ENCODE data around the gene TFPI2. TPM values are rescaled to one million over a fixed set of nuclear protein-coding genes. Genes with fewer than 3 reads are reported as not detected.

The TFPI2 gene
- total and polyA plus RNA-seq, 4 donors, result 3.9 to 11.8 (median 6.7) TPM

DNA sequence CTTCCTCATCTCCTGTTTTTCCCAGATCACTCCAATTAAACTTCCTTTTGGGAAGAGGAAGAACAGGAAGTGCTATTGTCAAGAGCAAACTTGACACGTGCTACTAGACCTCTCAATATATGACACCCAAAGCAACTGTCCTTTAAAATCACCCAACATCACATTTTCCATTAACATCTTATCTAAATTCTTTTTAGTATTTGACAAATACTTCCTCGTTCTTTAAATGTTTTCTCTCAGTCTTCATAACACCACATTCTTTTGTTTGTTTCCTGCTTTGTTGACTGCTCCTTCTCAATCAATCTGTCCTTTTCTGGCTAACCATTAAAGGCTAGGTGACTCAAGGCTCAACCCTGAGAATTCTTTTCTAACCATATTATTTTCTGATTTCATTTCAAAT, 7.1 kb upstream of the TFPI2 start:
- Histone ChIP-seq H3K27ac (ENCODE audit: low read depth in 1 of 2, low read length in 1 of 2) (no peak overlapping the region), H3K9ac (ENCODE audit: insufficient read depth in 1 of 2, low read length in 2 of 2) (no peak overlapping the region), H3K4me1 (ENCODE audit: control insufficient read depth in 5 of 5, insufficient read depth in 5 of 5, low read length in 5 of 5) (peaks cover 0 to 30% (median 0%) of the 10 kb centered on the region in 5 donors), H3K27me3 (ENCODE audit: control insufficient read depth in 3 of 3, insufficient read depth in 3 of 3, low read length in 2 of 3) (peaks cover 0 to 7% (median 7%) of the 10 kb centered on the region in 3 donors), H3K36me3 (ENCODE audit: control insufficient read depth in 4 of 4, insufficient read depth in 4 of 4, low read length in 4 of 4) (no peaks in the 10 kb centered on the region), H3K9me3 (ENCODE audit: control insufficient read depth in 4 of 4, insufficient read depth in 3 of 4, low read length in 3 of 4) (no peaks in the 10 kb centered on the region), H3K4me3 (no peak overlapping the region)
- no peak for DNase-seq
- ATAC-seq (ENCODE audit: insufficient read depth, low FRiP score), result no peak
- no peak for TF ChIP-seq CTCF (IDR thresholded peaks at IDR 0.05; ENCODE audit: control extremely low read depth, extremely low read depth)
- WGBS, 2 donors, result 42 to 55% methylated on average over 2 of the region's 2 CpGs

GRCh38 chr7:93895859-93896600, 5.5 kb upstream of the TFPI2 start:
- H3K4me3 ChIP-seq, result no peak overlapping the region
- peaks cover 0 to 18% (median 11%) of the 10 kb centered on the region in 3 donors for H3K27me3 ChIP-seq (ENCODE audit: control insufficient read depth in 3 of 3, insufficient read depth in 3 of 3, low read length in 2 of 3)
- TF ChIP-seq CTCF (IDR thresholded peaks at IDR 0.05; ENCODE audit: control extremely low read depth, extremely low read depth), result no peak
- WGBS, 2 donors, result 81 to 86% methylated on average over 4 of the region's 4 CpGs
- ATAC-seq (ENCODE audit: insufficient read depth, low FRiP score) (no peak), DNase-seq (peak in 2 of 3 donors; percentile 16 to 22)
- H3K9ac ChIP-seq (ENCODE audit: insufficient read depth in 1 of 2, low read length in 2 of 2), result no peak overlapping the region
- no peaks in the 10 kb centered on the region for H3K36me3 ChIP-seq (ENCODE audit: control insufficient read depth in 4 of 4, insufficient read depth in 4 of 4, low read length in 4 of 4)
- no peaks in the 10 kb centered on the region for H3K9me3 ChIP-seq (ENCODE audit: control insufficient read depth in 4 of 4, insufficient read depth in 3 of 4, low read length in 3 of 4)
- peaks cover 0 to 30% (median 0%) of the 10 kb centered on the region in 5 donors for H3K4me1 ChIP-seq (ENCODE audit: control insufficient read depth in 5 of 5, insufficient read depth in 5 of 5, low read length in 5 of 5)
- no peak overlapping the region for H3K27ac ChIP-seq (ENCODE audit: low read depth in 1 of 2, low read length in 1 of 2)

DNA sequence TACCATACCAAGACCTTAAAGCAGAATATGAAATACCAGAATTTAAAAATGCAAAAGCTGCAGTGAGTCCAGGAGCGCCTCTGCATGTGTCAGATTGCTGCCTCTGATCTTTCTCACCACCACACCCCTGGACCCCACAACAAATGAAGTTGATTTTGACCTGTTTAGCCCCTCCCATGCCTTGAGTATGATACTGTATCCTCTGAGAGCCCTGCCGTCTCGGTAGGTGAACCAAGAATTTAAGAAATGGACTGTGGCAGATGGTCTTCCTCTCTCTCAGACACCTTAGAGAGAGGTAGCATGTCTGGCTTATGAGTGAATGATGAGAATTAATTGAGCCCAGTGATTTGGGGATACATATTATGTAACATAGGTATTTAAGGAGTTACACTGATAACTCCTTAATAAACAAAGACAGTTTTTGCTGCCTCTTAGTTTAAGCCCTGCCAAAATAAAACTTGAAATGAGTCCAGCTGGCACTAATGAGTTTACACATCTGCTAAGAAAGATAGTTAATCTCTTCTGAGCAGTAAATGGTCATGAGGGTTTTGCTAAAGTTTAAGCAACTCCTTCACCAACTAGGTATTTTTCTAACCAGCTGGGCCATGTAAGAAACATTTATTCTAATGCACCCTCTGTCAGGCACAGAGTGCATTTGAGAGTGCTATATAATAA, 4.5 kb upstream of the TFPI2 start:
- 59 to 69% methylated on average over 3 of the region's 3 CpGs for WGBS, 2 donors
- Histone ChIP-seq H3K36me3 (ENCODE audit: control insufficient read depth in 4 of 4, insufficient read depth in 4 of 4, low read length in 4 of 4) (no peaks in the 10 kb centered on the region), H3K9me3 (ENCODE audit: control insufficient read depth in 4 of 4, insufficient read depth in 3 of 4, low read length in 3 of 4) (peaks cover 0 to 3% (median 0%) of the 10 kb centered on the region in 4 donors), H3K4me3 (no peak overlapping the region), H3K9ac (ENCODE audit: insufficient read depth in 1 of 2, low read length in 2 of 2) (no peak overlapping the region), H3K27me3 (ENCODE audit: control insufficient read depth in 3 of 3, insufficient read depth in 3 of 3, low read length in 2 of 3) (peaks cover 0 to 22% (median 17%) of the 10 kb centered on the region in 3 donors), H3K27ac (ENCODE audit: low read depth in 1 of 2, low read length in 1 of 2) (no peak overlapping the region), H3K4me1 (ENCODE audit: control insufficient read depth in 5 of 5, insufficient read depth in 5 of 5, low read length in 5 of 5) (peaks cover 0 to 35% (median 4%) of the 10 kb centered on the region in 5 donors)
- TF ChIP-seq CTCF (IDR thresholded peaks at IDR 0.05; ENCODE audit: control extremely low read depth, extremely low read depth), result no peak
- ATAC-seq (ENCODE audit: insufficient read depth, low FRiP score) (no peak), DNase-seq (peak in 2 of 3 donors; percentile 83 to 90)

Data from lung (tissue), 12 donors.